ENCODE measurements around the gene CFAP107.

CFAP107 gene, protein sequence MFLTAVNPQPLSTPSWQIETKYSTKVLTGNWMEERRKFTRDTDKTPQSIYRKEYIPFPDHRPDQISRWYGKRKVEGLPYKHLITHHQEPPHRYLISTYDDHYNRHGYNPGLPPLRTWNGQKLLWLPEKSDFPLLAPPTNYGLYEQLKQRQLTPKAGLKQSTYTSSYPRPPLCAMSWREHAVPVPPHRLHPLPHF

DNA sequence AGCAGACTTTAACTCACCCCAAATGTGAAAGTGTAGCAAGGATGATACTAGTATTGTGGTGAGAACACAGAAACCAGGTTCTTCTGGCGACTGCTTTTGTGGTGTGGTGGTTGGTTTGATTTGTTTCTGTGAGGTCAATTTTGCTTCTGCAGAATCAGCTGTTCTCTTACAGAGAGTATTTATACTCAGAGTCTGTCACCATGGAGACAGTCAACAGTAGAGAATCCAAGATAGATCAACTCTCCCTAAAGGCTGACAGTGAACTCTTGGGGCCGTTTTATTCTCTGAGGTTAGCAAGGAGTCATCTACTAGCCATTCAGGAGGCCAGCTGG lies at the start of gene CFAP107:
Gene CFAP107, plus strand, starts transcription at position 209 of the 332 bp plus-strand sequence. CDS start 231 bp downstream, outside the sequence.
- TF ChIP-seq, protein P1, sequence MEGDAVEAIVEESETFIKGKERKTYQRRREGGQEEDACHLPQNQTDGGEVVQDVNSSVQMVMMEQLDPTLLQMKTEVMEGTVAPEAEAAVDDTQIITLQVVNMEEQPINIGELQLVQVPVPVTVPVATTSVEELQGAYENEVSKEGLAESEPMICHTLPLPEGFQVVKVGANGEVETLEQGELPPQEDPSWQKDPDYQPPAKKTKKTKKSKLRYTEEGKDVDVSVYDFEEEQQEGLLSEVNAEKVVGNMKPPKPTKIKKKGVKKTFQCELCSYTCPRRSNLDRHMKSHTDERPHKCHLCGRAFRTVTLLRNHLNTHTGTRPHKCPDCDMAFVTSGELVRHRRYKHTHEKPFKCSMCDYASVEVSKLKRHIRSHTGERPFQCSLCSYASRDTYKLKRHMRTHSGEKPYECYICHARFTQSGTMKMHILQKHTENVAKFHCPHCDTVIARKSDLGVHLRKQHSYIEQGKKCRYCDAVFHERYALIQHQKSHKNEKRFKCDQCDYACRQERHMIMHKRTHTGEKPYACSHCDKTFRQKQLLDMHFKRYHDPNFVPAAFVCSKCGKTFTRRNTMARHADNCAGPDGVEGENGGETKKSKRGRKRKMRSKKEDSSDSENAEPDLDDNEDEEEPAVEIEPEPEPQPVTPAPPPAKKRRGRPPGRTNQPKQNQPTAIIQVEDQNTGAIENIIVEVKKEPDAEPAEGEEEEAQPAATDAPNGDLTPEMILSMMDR (IDR thresholded peaks at IDR 0.05; ENCODE audit: insufficient read depth, low read depth, low read length, missing control alignments): no peak
- no peak within 1 kb of the TSS for H3K4me3 ChIP-seq (ENCODE audit: low read depth, low read length)
- DNase-seq (ENCODE audit: low read depth): peak; percentile 65

DNA sequence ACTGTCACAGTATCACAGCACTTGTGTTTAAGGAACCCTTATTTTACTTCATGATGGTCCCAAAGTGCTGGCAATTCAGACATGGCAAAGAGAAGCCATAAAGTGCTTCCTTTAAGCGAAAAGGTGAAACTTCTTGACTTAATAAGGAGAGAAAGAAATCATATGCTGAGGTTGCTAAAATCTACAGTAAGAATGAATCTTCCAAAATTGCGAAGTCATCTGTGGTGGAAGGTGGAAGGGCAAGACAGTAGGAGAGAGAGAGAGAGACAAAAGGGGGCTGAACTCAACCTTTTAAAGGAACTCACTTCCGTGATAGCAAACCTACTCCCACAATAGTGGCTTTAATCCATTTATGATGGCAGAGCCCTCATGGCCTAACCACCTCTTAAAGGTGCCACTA lies 49.3 kb upstream of the CFAP107 start:
- TF ChIP-seq, protein P1 (IDR thresholded peaks at IDR 0.05; ENCODE audit: insufficient read depth, low read depth, low read length, missing control alignments): no peak
- no peak for DNase-seq (ENCODE audit: low read depth)
- H3K4me3 ChIP-seq (ENCODE audit: low read depth, low read length): no peak overlapping the region

DNA sequence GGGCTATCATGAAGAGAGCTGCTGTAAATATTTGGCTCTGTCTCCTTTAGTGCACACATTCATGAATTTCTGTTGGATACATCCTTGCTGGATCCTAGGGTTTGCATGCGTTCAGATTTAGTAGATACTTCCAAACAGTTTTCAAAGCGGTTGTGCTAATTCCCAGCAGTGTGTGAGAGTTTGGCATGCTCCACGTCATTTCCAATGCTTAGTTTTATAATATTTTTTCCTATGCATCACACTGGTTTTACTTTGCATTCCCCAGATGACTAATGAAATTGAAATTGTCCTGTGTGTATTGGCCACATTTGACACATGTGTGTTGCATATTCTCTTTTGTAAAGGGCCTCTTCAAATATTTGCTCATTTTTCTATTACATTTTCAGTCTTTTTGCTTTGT lies 48.6 kb upstream of the CFAP107 start:
- TF ChIP-seq, protein P1 (IDR thresholded peaks at IDR 0.05; ENCODE audit: insufficient read depth, low read depth, low read length, missing control alignments): no peak
- H3K4me3 ChIP-seq (ENCODE audit: low read depth, low read length): no peak overlapping the region
- DNase-seq (ENCODE audit: low read depth): no peak

DNA sequence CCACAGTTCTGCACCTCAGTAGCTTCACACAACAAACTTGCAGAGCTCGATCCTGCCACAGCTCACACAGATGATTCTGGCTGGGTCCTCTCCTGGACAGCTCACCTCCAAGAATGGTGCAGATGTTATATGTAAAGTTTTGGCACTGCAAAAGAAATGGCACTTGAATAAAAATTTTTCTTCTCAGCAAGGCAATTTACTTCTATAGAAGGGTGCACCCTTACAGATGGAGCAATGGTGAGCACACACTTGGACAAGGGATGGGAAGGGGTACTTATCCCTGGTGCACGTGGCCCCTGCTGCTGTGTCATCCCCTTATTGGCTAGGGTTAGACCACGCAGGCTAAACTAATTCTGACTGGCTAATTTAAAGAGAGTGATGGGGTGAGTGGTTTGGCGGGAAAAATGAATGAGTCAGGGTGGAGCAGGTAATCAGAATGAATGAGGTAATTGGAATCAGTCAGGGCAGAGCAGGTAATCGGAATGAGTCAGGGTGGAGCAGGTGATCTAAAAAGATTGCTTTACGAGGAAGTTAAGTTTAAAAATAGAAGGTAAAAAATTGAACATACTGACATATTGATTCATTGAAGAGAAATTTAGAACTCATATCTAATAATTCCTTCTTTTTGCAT lies 42.1 kb upstream of the CFAP107 start:
- no peak overlapping the region for H3K4me3 ChIP-seq (ENCODE audit: low read depth, low read length)
- TF ChIP-seq, protein P1 (IDR thresholded peaks at IDR 0.05; ENCODE audit: insufficient read depth, low read depth, low read length, missing control alignments): no peak
- no peak for DNase-seq (ENCODE audit: low read depth)

DNA sequence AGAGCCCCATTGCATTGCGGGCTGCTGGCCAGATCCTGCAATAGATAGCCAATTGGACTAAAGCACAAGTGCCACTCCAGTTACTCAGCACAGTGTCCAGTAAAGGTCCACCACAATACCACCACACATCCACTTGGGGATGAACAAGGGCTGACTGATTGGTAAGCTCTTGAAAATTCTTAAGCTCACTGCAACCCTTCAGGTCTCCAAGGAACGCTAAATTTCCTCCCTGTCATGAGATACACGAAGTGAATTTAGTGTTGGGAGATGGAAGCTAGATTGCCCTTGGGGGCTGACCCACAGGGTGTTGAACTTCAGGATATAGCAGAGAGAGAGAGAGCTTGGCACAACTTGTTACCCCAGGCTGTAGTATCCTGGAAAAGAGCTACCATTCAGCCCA lies 39.9 kb upstream of the CFAP107 start:
- no peak for DNase-seq (ENCODE audit: low read depth)
- H3K4me3 ChIP-seq (ENCODE audit: low read depth, low read length): no peak overlapping the region
- TF ChIP-seq, protein P1 (IDR thresholded peaks at IDR 0.05; ENCODE audit: insufficient read depth, low read depth, low read length, missing control alignments): no peak

DNA sequence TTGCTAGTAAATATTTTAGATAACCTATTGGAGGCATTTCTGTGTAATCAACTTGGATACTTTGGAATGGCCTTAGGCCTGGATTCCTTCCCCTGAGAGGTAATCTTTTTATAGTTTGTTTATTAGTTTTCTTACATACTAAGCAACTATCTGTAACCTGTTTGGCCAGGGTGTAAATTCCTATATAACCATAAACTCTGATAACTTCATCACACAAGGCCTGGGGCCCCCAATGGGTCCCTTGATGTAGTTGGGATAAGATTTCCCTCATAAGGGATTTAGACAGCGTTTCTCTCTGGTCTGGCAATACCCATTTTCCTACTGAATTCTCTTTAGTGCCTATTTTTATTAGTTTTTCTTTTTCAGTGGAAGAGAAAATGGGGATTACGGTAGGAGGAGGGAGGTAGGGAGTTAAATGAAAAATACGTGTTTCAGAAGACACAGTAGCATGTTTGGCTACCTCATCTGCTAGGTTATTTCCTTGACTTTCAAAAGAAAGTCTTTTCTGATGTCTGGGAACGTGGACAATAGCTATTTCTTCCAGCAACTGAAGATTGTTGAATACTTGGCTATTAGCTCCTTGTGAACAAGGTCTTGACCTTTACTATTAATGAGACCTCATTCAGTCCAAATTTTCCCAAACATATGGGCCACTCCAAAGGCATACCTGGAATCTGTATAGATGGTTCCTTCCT lies 37.5 kb upstream of the CFAP107 start:
- H3K4me3 ChIP-seq (ENCODE audit: low read depth, low read length): no peak overlapping the region
- TF ChIP-seq, protein P1 (IDR thresholded peaks at IDR 0.05; ENCODE audit: insufficient read depth, low read depth, low read length, missing control alignments): no peak
- DNase-seq (ENCODE audit: low read depth): no peak

All from GM12865 (cell line).